Endodermal cell (in vitro differentiated cells): ENCODE data around the gene ANKH. TPM values are rescaled to one million over a fixed set of nuclear protein-coding genes. Genes with fewer than 3 reads are reported as not detected.

Experiments used
- DNase-seq: peaks from one replicate; pipeline ENCODE4 v3.0.0-alpha.2; 2017
- H3K27ac ChIP-seq: 2 replicates; pipeline ENCODE4 v1.5.1; 2013; ENCODE audit warnings: mild to moderate bottlenecking, low read depth, low read length, moderate library complexity
- H3K27me3 ChIP-seq: 2 replicates; pipeline ENCODE4 v1.6.1; 2013; ENCODE audit warnings: mild to moderate bottlenecking, low read length, moderate library complexity; ENCODE audit not compliant: insufficient read depth, control insufficient read depth, poor library complexity, severe bottlenecking
- H3K36me3 ChIP-seq: 2 replicates; pipeline ENCODE4 v1.7.0; 2013; ENCODE audit warnings: mild to moderate bottlenecking, low read length, moderate library complexity; ENCODE audit not compliant: control insufficient read depth, insufficient read depth
- H3K4me1 ChIP-seq: one replicate; pipeline ENCODE4 v1.7.0; 2013; ENCODE audit warnings: low read length; ENCODE audit not compliant: control insufficient read depth, insufficient read depth
- H3K4me3 ChIP-seq: 2 replicates; pipeline ENCODE4 v1.5.1; 2013; ENCODE audit warnings: mild to moderate bottlenecking, low read length, moderate library complexity
- H3K9ac ChIP-seq: 2 replicates; pipeline ENCODE4 v1.6.1; 2013; ENCODE audit warnings: mild to moderate bottlenecking, low read length, moderate library complexity; ENCODE audit not compliant: poor library complexity, severe bottlenecking; ENCODE audit errors: extremely low read depth
- H3K9me3 ChIP-seq: 2 replicates; pipeline ENCODE4 v1.6.1; 2013; ENCODE audit warnings: mild to moderate bottlenecking, low read length, moderate library complexity; ENCODE audit not compliant: control insufficient read depth
- H3K27ac Mint-ChIP-seq: 2 replicates; pipeline ENCODE4 v1.8.0; 2020; ENCODE audit warnings: mixed read lengths
- H3K27me3 Mint-ChIP-seq: 2 replicates; pipeline ENCODE4 v1.8.0; 2021; ENCODE audit warnings: mild to moderate bottlenecking, mixed read lengths; ENCODE audit not compliant: insufficient read depth
- H3K36me3 Mint-ChIP-seq: 2 replicates; pipeline ENCODE4 v1.8.0; 2020; ENCODE audit warnings: low read depth, mixed read lengths
- H3K4me1 Mint-ChIP-seq: 2 replicates; pipeline ENCODE4 v1.8.0; 2020; ENCODE audit warnings: mixed read lengths
- H3K4me3 Mint-ChIP-seq: 2 replicates; pipeline ENCODE4 v1.8.0; 2020; ENCODE audit warnings: mild to moderate bottlenecking, moderate library complexity, mixed read lengths
- H3K9me3 Mint-ChIP-seq: 2 replicates; pipeline ENCODE4 v1.8.0; 2020; ENCODE audit warnings: mild to moderate bottlenecking, mixed read lengths
- CTCF ChIP-seq: fragments of 200-600 bp; sonication (generic); conservative IDR thresholded peaks from 2 replicates; pipeline ENCODE4 v1.5.0; 2021; ENCODE audit warnings: antibody characterized with exemption, mild to moderate bottlenecking
- WGBS, 2 experiments: methylation state at CpG; one replicate each; pipeline versions ENCODE4 v1.1.5 to v1.1.7; 2013; ENCODE audit warnings: missing lambda C conversion rate in 2 of 2, mixed read lengths in 1 of 2; ENCODE audit not compliant: insufficient coverage in 1 of 2, insufficient read length in 1 of 2; 5-methylcytosine and 5-hydroxymethylcytosine counted together
- total RNA-seq, 2 donors: library from RNA; stranded (reverse); fragmentation: NEBNext Ultra II Directional in 1 of 2; extraction: Animal tissue kit (Norgen Biotek cat#: 25700) in 1 of 2; gene quantifications; 2 replicates in 1 of 2; 3 replicates in 1 of 2; pipeline ENCODE4 v1.2.1, GENCODE V29; 2021

ANKH gene
- total RNA-seq, 2 donors from 2014 or later, result 26.5 to 43.4 TPM

- Mint-ChIP-seq H3K4me1 (peaks cover 34% of the 10 kb centered on the region), H3K9me3 (no peaks in the 10 kb centered on the region), H3K4me3 (no peak overlapping the region), H3K27ac (peak overlapping the region; percentile 26), H3K36me3 (no peaks in the 10 kb centered on the region), H3K27me3 (no peaks in the 10 kb centered on the region)
- H3K9me3 ChIP-seq, result no peaks in the 10 kb centered on the region
- H3K4me3 ChIP-seq, result no peak overlapping the region
- WGBS, 2 experiments, result 93 to 94% methylated on average over 8 to 18 of the region's 18 CpGs
- H3K27ac ChIP-seq, result no peak overlapping the region
- no peaks in the 10 kb centered on the region for H3K27me3 ChIP-seq
- H3K9ac ChIP-seq, result no peak overlapping the region
- H3K4me1 ChIP-seq, result peaks cover 17% of the 10 kb centered on the region
- DNase-seq, result no peak
- no peaks in the 10 kb centered on the region for H3K36me3 ChIP-seq
- no peak for TF ChIP-seq CTCF
These were observed 141.9 kb downstream of the ANKH start for GRCh38 chr5:14729448-14730385.

GRCh38 chr5:14728459-14728938 lies 143.1 kb downstream of the ANKH start:
- DNase-seq, result peak; percentile 94
- Mint-ChIP-seq H3K36me3 (no peaks in the 10 kb centered on the region), H3K27ac (peak overlapping the region; percentile 88), H3K4me1 (peaks cover 34% of the 10 kb centered on the region), H3K4me3 (peak overlapping the region; percentile 33), H3K27me3 (no peaks in the 10 kb centered on the region), H3K9me3 (no peaks in the 10 kb centered on the region)
- 20 to 35% methylated on average over 4 to 15 of the region's 15 CpGs for WGBS, 2 experiments
- Histone ChIP-seq H3K4me3 (peak overlapping the region; percentile 37), H3K27me3 (no peaks in the 10 kb centered on the region), H3K9ac (peak overlapping the region; percentile 47), H3K4me1 (peaks cover 17% of the 10 kb centered on the region), H3K27ac (peak overlapping the region; percentile 78), H3K36me3 (no peaks in the 10 kb centered on the region), H3K9me3 (no peaks in the 10 kb centered on the region)
- no peak for TF ChIP-seq CTCF

- Histone ChIP-seq H3K9me3 (no peaks in the 10 kb centered on the region), H3K4me3 (peak overlapping the region; percentile 37), H3K4me1 (peaks cover 17% of the 10 kb centered on the region), H3K27me3 (no peaks in the 10 kb centered on the region), H3K36me3 (no peaks in the 10 kb centered on the region), H3K9ac (peak overlapping the region; percentile 47), H3K27ac (peak overlapping the region; percentile 78)
- no peak for DNase-seq
- 61 to 67% methylated on average over 3 to 7 of the region's 7 CpGs for WGBS, 2 experiments
- Mint-ChIP-seq H3K27me3 (no peaks in the 10 kb centered on the region), H3K4me3 (peak overlapping the region; percentile 33), H3K36me3 (no peaks in the 10 kb centered on the region), H3K9me3 (no peaks in the 10 kb centered on the region), H3K4me1 (peaks cover 34% of the 10 kb centered on the region), H3K27ac (peak overlapping the region; percentile 88)
- TF ChIP-seq CTCF, result no peak
These were observed 143.6 kb downstream of the ANKH start for GRCh38 chr5:14727928-14728458.
